Mesothelial cell of epicardium (in vitro differentiated cells): ENCODE results near the gene TYW1. TPM values are rescaled to one million over a fixed set of nuclear protein-coding genes. Genes with fewer than 3 reads are reported as not detected.
"Not testable (repeated sequence)": the region's sequence is repeated elsewhere in the genome, so short reads cannot be mapped to it uniquely, and the experiment has no call there.

ENCODE experiments used
- DNase-seq, 2 experiments: peaks; one replicate each; pipeline ENCODE4 v3.0.0; 2021; ENCODE audit warnings: low spot score in 2 of 2; ENCODE audit not compliant: unreplicated experiment in 2 of 2
- H3K27ac Mint-ChIP-seq: 2 replicates; pipeline ENCODE4 v1.8.0; 2021; ENCODE audit warnings: mixed read lengths
- H3K27me3 Mint-ChIP-seq: 2 replicates; pipeline ENCODE4 v1.8.0; 2021; ENCODE audit warnings: low read depth, mixed read lengths
- H3K36me3 Mint-ChIP-seq: 2 replicates; pipeline ENCODE4 v1.8.0; 2021; ENCODE audit warnings: mixed read lengths
- H3K4me1 Mint-ChIP-seq: 2 replicates; pipeline ENCODE4 v1.8.0; 2021; ENCODE audit warnings: mixed read lengths
- H3K4me3 Mint-ChIP-seq: 2 replicates; pipeline ENCODE4 v1.8.0; 2021; ENCODE audit warnings: mild to moderate bottlenecking, moderate library complexity, mixed read lengths
- H3K9me3 Mint-ChIP-seq: 2 replicates; pipeline ENCODE4 v1.8.0; 2021; ENCODE audit warnings: mixed read lengths
- CTCF ChIP-seq: fragments of 200-600 bp; sonication (generic); IDR thresholded peaks from one replicate; pipeline ENCODE4 v1.5.0; 2021; ENCODE audit warnings: antibody characterized with exemption; ENCODE audit not compliant: unreplicated experiment
- total RNA-seq: library from RNA; stranded (reverse); gene quantifications from 3 replicates; pipeline ENCODE4 v1.2.1, GENCODE V29; 2021

Gene TYW1
- total RNA-seq, 1 donor from 2014 or later, result 20.4 TPM

GRCh38 chr7:67206452-67206851 is 209.8 kb downstream of the TYW1 start:
- Mint-ChIP-seq H3K36me3 (peaks cover 26% of the 10 kb centered on the region), H3K4me1 (no peaks in the 10 kb centered on the region), H3K27me3 (no peaks in the 10 kb centered on the region), H3K9me3 (peaks cover 6% of the 10 kb centered on the region), H3K27ac (no peak overlapping the region), H3K4me3 (no peak overlapping the region)
- no peak for TF ChIP-seq CTCF
- no peak for DNase-seq

GRCh38 chr7:67208656-67209055 is 212.0 kb downstream of the TYW1 start:
- not testable (repeated sequence) for H3K4me1 Mint-ChIP-seq, H3K9me3 Mint-ChIP-seq, H3K27ac Mint-ChIP-seq, H3K27me3 Mint-ChIP-seq, DNase-seq, H3K4me3 Mint-ChIP-seq
- H3K36me3 Mint-ChIP-seq, result peaks cover 30% of the 10 kb centered on the region

GRCh38 chr7:67209256-67209655 is 212.6 kb downstream of the TYW1 start:
- no peak overlapping the region for H3K27ac Mint-ChIP-seq
- no peak for TF ChIP-seq CTCF
- DNase-seq, result no peak
- H3K36me3 Mint-ChIP-seq, result peaks cover 29% of the 10 kb centered on the region
- peaks cover 7% of the 10 kb centered on the region for H3K9me3 Mint-ChIP-seq
- H3K4me1 Mint-ChIP-seq, result no peaks in the 10 kb centered on the region
- H3K4me3 Mint-ChIP-seq, result no peak overlapping the region
- H3K27me3 Mint-ChIP-seq, result no peaks in the 10 kb centered on the region

- no peak overlapping the region for H3K27ac Mint-ChIP-seq
- H3K4me3 Mint-ChIP-seq, result no peak overlapping the region
- peaks cover 24% of the 10 kb centered on the region for H3K36me3 Mint-ChIP-seq
- peaks cover 13% of the 10 kb centered on the region for H3K9me3 Mint-ChIP-seq
- no peaks in the 10 kb centered on the region for H3K27me3 Mint-ChIP-seq
- no peak for DNase-seq
- H3K4me1 Mint-ChIP-seq, result no peaks in the 10 kb centered on the region
- TF ChIP-seq CTCF, result no peak
Observed at GRCh38 chr7:67210567-67210966, 213.9 kb downstream of the TYW1 start.

GRCh38 chr7:67211650-67212330 is 215.2 kb downstream of the TYW1 start:
- Mint-ChIP-seq H3K36me3 (peaks cover 28% of the 10 kb centered on the region), H3K9me3 (peaks cover 13% of the 10 kb centered on the region)
- DNase-seq, H3K4me3 Mint-ChIP-seq, H3K27me3 Mint-ChIP-seq, H3K27ac Mint-ChIP-seq, H3K4me1 Mint-ChIP-seq: not testable (repeated sequence)

GRCh38 chr7:67213038-67213437 is 216.4 kb downstream of the TYW1 start:
- not testable (repeated sequence) for H3K4me3 Mint-ChIP-seq, H3K27me3 Mint-ChIP-seq, H3K4me1 Mint-ChIP-seq, DNase-seq, H3K27ac Mint-ChIP-seq
- peaks cover 21% of the 10 kb centered on the region for H3K9me3 Mint-ChIP-seq
- H3K36me3 Mint-ChIP-seq, result peaks cover 29% of the 10 kb centered on the region

GRCh38 chr7:67223551-67223950 is 226.9 kb downstream of the TYW1 start:
- H3K4me1 Mint-ChIP-seq, H3K27ac Mint-ChIP-seq, H3K4me3 Mint-ChIP-seq, DNase-seq, H3K27me3 Mint-ChIP-seq: not testable (repeated sequence)
- H3K9me3 Mint-ChIP-seq, result peaks cover 30% of the 10 kb centered on the region
- H3K36me3 Mint-ChIP-seq, result peaks cover 37% of the 10 kb centered on the region

GRCh38 chr7:67226340-67226907 is 229.8 kb downstream of the TYW1 start:
- H3K4me1 Mint-ChIP-seq, H3K27me3 Mint-ChIP-seq, H3K4me3 Mint-ChIP-seq, DNase-seq: not testable (repeated sequence)
- H3K36me3 Mint-ChIP-seq, result peaks cover 41% of the 10 kb centered on the region
- H3K27ac Mint-ChIP-seq, result peak overlapping the region; percentile 53
- peaks cover 29% of the 10 kb centered on the region for H3K9me3 Mint-ChIP-seq

GRCh38 chr7:67226967-67227366 is 230.3 kb downstream of the TYW1 start:
- not testable (repeated sequence) for DNase-seq, H3K27me3 Mint-ChIP-seq, H3K4me3 Mint-ChIP-seq, H3K4me1 Mint-ChIP-seq
- H3K36me3 Mint-ChIP-seq, result peaks cover 42% of the 10 kb centered on the region
- peaks cover 29% of the 10 kb centered on the region for H3K9me3 Mint-ChIP-seq
- H3K27ac Mint-ChIP-seq, result peak overlapping the region; percentile 53

GRCh38 chr7:67229018-67229417 is 232.4 kb downstream of the TYW1 start:
- H3K9me3 Mint-ChIP-seq, result peaks cover 17% of the 10 kb centered on the region
- H3K27ac Mint-ChIP-seq, H3K4me1 Mint-ChIP-seq, H3K27me3 Mint-ChIP-seq, H3K4me3 Mint-ChIP-seq, DNase-seq: not testable (repeated sequence)
- H3K36me3 Mint-ChIP-seq, result peaks cover 31% of the 10 kb centered on the region

GRCh38 chr7:67230029-67230428 is 233.4 kb downstream of the TYW1 start:
- H3K36me3 Mint-ChIP-seq, result peaks cover 26% of the 10 kb centered on the region
- H3K4me3 Mint-ChIP-seq, DNase-seq, H3K27ac Mint-ChIP-seq, H3K27me3 Mint-ChIP-seq, H3K4me1 Mint-ChIP-seq: not testable (repeated sequence)
- H3K9me3 Mint-ChIP-seq, result peaks cover 12% of the 10 kb centered on the region
